GM12874 (cell line): ENCODE results near the gene ATG9A.

Experiments
- CTCF ChIP-seq: IDR thresholded peaks from 2 replicates; pipeline ENCODE4 v1.5.1; 2011; ENCODE audit warnings: low read depth, mild to moderate bottlenecking, control low read depth, low read length, moderate library complexity; ENCODE audit not compliant: insufficient read depth

Gene ATG9A

GRCh38 chr2:219261024-219261855 is 31.8 kb upstream of the ATG9A start:
- no peak for TF ChIP-seq CTCF

GRCh38 chr2:219254590-219255201 is 25.3 kb upstream of the ATG9A start:
- no peak for TF ChIP-seq CTCF

- TF ChIP-seq CTCF, result no peak
Observed at GRCh38 chr2:219253753-219254589, 24.5 kb upstream of the ATG9A start, which contains the start of gene TUBA4A. Gene TUBA4A, minus strand, starts transcription at chr2:219253918. Its CDS starts 60 bp downstream, at chr2:219253858.

- TF ChIP-seq CTCF, result no peak
Observed at GRCh38 chr2:219252900-219253752, 23.7 kb upstream of the ATG9A start, which contains the start of gene TUBA4B. Gene TUBA4B, plus strand, starts transcription at chr2:219253243. Its CDS starts 165 bp downstream, at chr2:219253408.

- no peak for TF ChIP-seq CTCF
Observed at GRCh38 chr2:219252570-219252899, 23.1 kb upstream of the ATG9A start.

DNA sequence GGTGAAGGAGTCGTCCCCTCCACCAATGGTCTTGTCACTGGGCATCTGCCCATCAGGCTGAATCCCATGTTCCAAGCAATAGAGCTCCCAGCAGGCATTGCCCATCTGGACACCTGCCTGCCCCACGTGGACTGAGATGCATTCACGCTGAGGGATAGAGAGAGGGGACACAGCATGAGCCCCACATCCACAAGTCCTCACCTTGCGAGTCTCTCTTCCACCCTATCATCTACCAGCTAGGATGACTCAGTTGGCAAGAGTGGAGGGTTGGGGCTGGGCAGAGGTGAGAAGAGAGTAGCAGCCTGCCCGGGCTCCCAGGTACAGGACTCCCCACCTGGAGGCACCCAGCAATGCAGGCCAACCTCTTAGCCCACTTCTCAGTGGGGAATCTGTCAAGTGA is 22.6 kb upstream of the ATG9A start:
- TF ChIP-seq CTCF, result no peak
